T-helper 1 cell treated with Interleukin-12 subunit alpha and Interleukin-12 subunit beta and Interleukin-4 antibody, amounts not matched to agents 30 μg/mL and 1 μg/mL, for 36 hours (primary cell): ENCODE results near the gene GNA12.
"Not testable (repeated sequence)": the region's sequence is repeated elsewhere in the genome, so short reads cannot be mapped to it uniquely, and the experiment has no call there.

Source experiments
- H3K27ac Mint-ChIP-seq: one replicate; pipeline ENCODE4 v1.8.0; 2021; ENCODE audit warnings: mild to moderate bottlenecking, mixed read lengths
- H3K27me3 Mint-ChIP-seq: one replicate; pipeline ENCODE4 v1.8.0; 2021; ENCODE audit warnings: low read depth, mixed read lengths
- H3K36me3 Mint-ChIP-seq: one replicate; pipeline ENCODE4 v1.8.0; 2021; ENCODE audit warnings: low read depth, mixed read lengths
- H3K4me1 Mint-ChIP-seq: one replicate; pipeline ENCODE4 v1.8.0; 2021; ENCODE audit warnings: low read depth, mixed read lengths
- H3K4me3 Mint-ChIP-seq: one replicate; pipeline ENCODE4 v1.8.0; 2021; ENCODE audit warnings: mild to moderate bottlenecking, moderate library complexity, mixed read lengths
- H3K9me3 Mint-ChIP-seq: one replicate; pipeline ENCODE4 v1.8.0; 2021; ENCODE audit warnings: mixed read lengths

The GNA12 gene

GRCh38 chr7:2858621-2859020 is 14.5 kb upstream of the GNA12 start:
- no peak overlapping the region for H3K27ac Mint-ChIP-seq
- peaks cover 9% of the 10 kb centered on the region for H3K36me3 Mint-ChIP-seq
- peaks cover 9% of the 10 kb centered on the region for H3K4me1 Mint-ChIP-seq
- no peak overlapping the region for H3K4me3 Mint-ChIP-seq
- H3K9me3 Mint-ChIP-seq, result no peaks in the 10 kb centered on the region
- H3K27me3 Mint-ChIP-seq, result no peaks in the 10 kb centered on the region

- no peak overlapping the region for H3K27ac Mint-ChIP-seq
- H3K4me3 Mint-ChIP-seq, result no peak overlapping the region
- H3K9me3 Mint-ChIP-seq, result no peaks in the 10 kb centered on the region
- peaks cover 3% of the 10 kb centered on the region for H3K4me1 Mint-ChIP-seq
- no peaks in the 10 kb centered on the region for H3K27me3 Mint-ChIP-seq
- H3K36me3 Mint-ChIP-seq, result peaks cover 9% of the 10 kb centered on the region
These were observed 12.5 kb upstream of the GNA12 start for GRCh38 chr7:2856388-2857169.

GRCh38 chr7:2855386-2855785 is 11.3 kb upstream of the GNA12 start:
- Mint-ChIP-seq H3K9me3 (no peaks in the 10 kb centered on the region), H3K4me3 (no peak overlapping the region), H3K4me1 (peaks cover 6% of the 10 kb centered on the region), H3K27ac (no peak overlapping the region), H3K36me3 (peaks cover 7% of the 10 kb centered on the region), H3K27me3 (no peaks in the 10 kb centered on the region)

GRCh38 chr7:2853552-2853951 is 9.4 kb upstream of the GNA12 start:
- H3K36me3 Mint-ChIP-seq, H3K27me3 Mint-ChIP-seq, H3K27ac Mint-ChIP-seq, H3K4me1 Mint-ChIP-seq, H3K9me3 Mint-ChIP-seq, H3K4me3 Mint-ChIP-seq: not testable (repeated sequence)

- peaks cover 3% of the 10 kb centered on the region for H3K36me3 Mint-ChIP-seq
- peaks cover 6% of the 10 kb centered on the region for H3K4me1 Mint-ChIP-seq
- H3K27ac Mint-ChIP-seq, result no peak overlapping the region
- H3K9me3 Mint-ChIP-seq, result no peaks in the 10 kb centered on the region
- H3K27me3 Mint-ChIP-seq, result no peaks in the 10 kb centered on the region
- H3K4me3 Mint-ChIP-seq, result no peak overlapping the region
These were observed 9.0 kb upstream of the GNA12 start for GRCh38 chr7:2853147-2853546.

- Mint-ChIP-seq H3K27ac (peak overlapping the region; percentile 37), H3K27me3 (no peaks in the 10 kb centered on the region), H3K36me3 (peaks cover 3% of the 10 kb centered on the region), H3K9me3 (no peaks in the 10 kb centered on the region), H3K4me3 (no peak overlapping the region), H3K4me1 (peaks cover 6% of the 10 kb centered on the region)
These were observed 7.4 kb upstream of the GNA12 start for GRCh38 chr7:2851497-2851896.

- Mint-ChIP-seq H3K9me3 (no peaks in the 10 kb centered on the region), H3K4me3 (no peak overlapping the region), H3K4me1 (peaks cover 13% of the 10 kb centered on the region), H3K36me3 (peaks cover 3% of the 10 kb centered on the region), H3K27ac (no peak overlapping the region), H3K27me3 (no peaks in the 10 kb centered on the region)
These were observed 6.0 kb upstream of the GNA12 start for GRCh38 chr7:2849941-2850766.

GRCh38 chr7:2845034-2845592 is 1.0 kb upstream of the GNA12 start:
- no peaks in the 10 kb centered on the region for H3K9me3 Mint-ChIP-seq
- no peaks in the 10 kb centered on the region for H3K27me3 Mint-ChIP-seq
- peak overlapping the region; percentile 77 for H3K4me3 Mint-ChIP-seq
- H3K4me1 Mint-ChIP-seq, result peaks cover 30% of the 10 kb centered on the region
- peaks cover 13% of the 10 kb centered on the region for H3K36me3 Mint-ChIP-seq
- no peak overlapping the region for H3K27ac Mint-ChIP-seq

GRCh38 chr7:2843711-2844152 is 376 bp downstream of the GNA12 start:
- Mint-ChIP-seq H3K36me3 (peaks cover 15% of the 10 kb centered on the region), H3K9me3 (no peaks in the 10 kb centered on the region), H3K27me3 (no peaks in the 10 kb centered on the region), H3K27ac (no peak overlapping the region), H3K4me1 (peaks cover 33% of the 10 kb centered on the region), H3K4me3 (peak overlapping the region; percentile 58)

- H3K4me1 Mint-ChIP-seq, result peaks cover 34% of the 10 kb centered on the region
- H3K27me3 Mint-ChIP-seq, result no peaks in the 10 kb centered on the region
- peak overlapping the region; percentile 82 for H3K4me3 Mint-ChIP-seq
- H3K9me3 Mint-ChIP-seq, result no peaks in the 10 kb centered on the region
- H3K36me3 Mint-ChIP-seq, result peaks cover 16% of the 10 kb centered on the region
- peak overlapping the region; percentile 79 for H3K27ac Mint-ChIP-seq
These were observed 870 bp downstream of the GNA12 start for GRCh38 chr7:2843191-2843685.

- Mint-ChIP-seq H3K4me3 (peak overlapping the region; percentile 7), H3K36me3 (peaks cover 23% of the 10 kb centered on the region), H3K4me1 (peaks cover 45% of the 10 kb centered on the region), H3K9me3 (no peaks in the 10 kb centered on the region), H3K27me3 (no peaks in the 10 kb centered on the region), H3K27ac (no peak overlapping the region)
These were observed 2.2 kb downstream of the GNA12 start for GRCh38 chr7:2841907-2842306.

- H3K4me3 Mint-ChIP-seq, result no peak overlapping the region
- H3K9me3 Mint-ChIP-seq, result no peaks in the 10 kb centered on the region
- no peaks in the 10 kb centered on the region for H3K27me3 Mint-ChIP-seq
- peaks cover 30% of the 10 kb centered on the region for H3K36me3 Mint-ChIP-seq
- peaks cover 50% of the 10 kb centered on the region for H3K4me1 Mint-ChIP-seq
- no peak overlapping the region for H3K27ac Mint-ChIP-seq
These were observed 3.6 kb downstream of the GNA12 start for GRCh38 chr7:2840458-2840857.

- Mint-ChIP-seq H3K27ac (peak overlapping the region; percentile 10), H3K27me3 (no peaks in the 10 kb centered on the region), H3K4me3 (no peak overlapping the region), H3K9me3 (no peaks in the 10 kb centered on the region), H3K36me3 (peaks cover 37% of the 10 kb centered on the region), H3K4me1 (peaks cover 49% of the 10 kb centered on the region)
These were observed 5.1 kb downstream of the GNA12 start for GRCh38 chr7:2838873-2839578.

- Mint-ChIP-seq H3K36me3 (peaks cover 37% of the 10 kb centered on the region), H3K4me3 (no peak overlapping the region), H3K9me3 (no peaks in the 10 kb centered on the region), H3K4me1 (peaks cover 49% of the 10 kb centered on the region), H3K27ac (no peak overlapping the region), H3K27me3 (no peaks in the 10 kb centered on the region)
These were observed 5.7 kb downstream of the GNA12 start for GRCh38 chr7:2838451-2838850.
